Measurements from ENCODE around the gene CTSH. TPM values are rescaled to one million over a fixed set of nuclear protein-coding genes. Genes with fewer than 3 reads are reported as not detected.

Gene CTSH, protein sequence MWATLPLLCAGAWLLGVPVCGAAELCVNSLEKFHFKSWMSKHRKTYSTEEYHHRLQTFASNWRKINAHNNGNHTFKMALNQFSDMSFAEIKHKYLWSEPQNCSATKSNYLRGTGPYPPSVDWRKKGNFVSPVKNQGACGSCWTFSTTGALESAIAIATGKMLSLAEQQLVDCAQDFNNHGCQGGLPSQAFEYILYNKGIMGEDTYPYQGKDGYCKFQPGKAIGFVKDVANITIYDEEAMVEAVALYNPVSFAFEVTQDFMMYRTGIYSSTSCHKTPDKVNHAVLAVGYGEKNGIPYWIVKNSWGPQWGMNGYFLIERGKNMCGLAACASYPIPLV
- polyA plus RNA-seq (2012; ENCODE audit: missing spikeins), result 424 TPM

GRCh38 chr15:78944669-78945407 lies at the start of gene CTSH:
CTSH (minus strand) TSS chr15:78945046; CDS start chr15:78944981, 65 bp downstream.
- TF ChIP-seq POLR2AphosphoS5 (IDR thresholded peaks at IDR 0.05; ENCODE audit: low read depth, low read length) (peak; percentile 73), POLR2A (IDR thresholded peaks at IDR 0.05; ENCODE audit: low read depth, low read length) (peak; percentile 85; the same call in 1 of the 2 replicates), TAF1 (IDR thresholded peaks at IDR 0.05; ENCODE audit: borderline replicate concordance, low read depth, low read length) (peak; percentile 78)
- peak; percentile 85 for DNase-seq (ENCODE audit: insufficient read length)
- FAIRE-seq, result peak; percentile 87

DNA sequence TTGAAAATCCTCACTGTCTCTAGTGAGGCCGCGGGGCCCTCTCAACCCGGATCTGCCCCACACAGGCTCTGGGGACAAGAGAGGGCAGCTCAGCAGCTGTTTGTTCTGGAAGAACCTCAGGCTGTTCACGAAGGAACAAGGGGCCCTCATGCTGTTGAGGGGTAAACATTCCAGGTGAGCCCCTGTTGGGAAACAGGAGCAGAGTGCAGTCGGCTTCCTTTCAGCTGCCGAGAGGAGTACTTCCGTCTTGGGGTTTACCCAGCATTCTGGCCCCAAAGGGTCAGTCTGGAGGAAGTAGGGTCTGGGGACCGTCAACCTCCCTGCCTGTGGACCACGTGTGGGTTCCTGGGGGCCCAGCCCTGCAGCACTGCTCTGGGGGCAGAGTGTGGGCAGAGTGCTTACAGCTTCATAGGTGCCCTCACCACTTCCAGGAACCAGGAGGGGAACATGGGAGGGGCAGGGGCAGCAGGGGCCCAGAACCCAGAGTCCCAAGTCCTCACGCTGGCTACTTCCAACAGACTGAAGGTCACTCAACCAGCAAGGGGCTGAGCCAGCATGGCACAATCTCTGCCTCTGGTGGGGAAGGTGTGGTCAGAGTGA lies 49.2 kb upstream of the CTSH start:
- DNase-seq (ENCODE audit: insufficient read length), result no peak
- FAIRE-seq, result no peak
- TF ChIP-seq POLR2AphosphoS5 (IDR thresholded peaks at IDR 0.05; ENCODE audit: low read depth, low read length) (no peak), TAF1 (IDR thresholded peaks at IDR 0.05; ENCODE audit: borderline replicate concordance, low read depth, low read length) (no peak)

GRCh38 chr15:78993257-78993930 lies 48.5 kb upstream of the CTSH start:
- no peak for DNase-seq (ENCODE audit: insufficient read length)
- peak; percentile 88 for FAIRE-seq

DNA sequence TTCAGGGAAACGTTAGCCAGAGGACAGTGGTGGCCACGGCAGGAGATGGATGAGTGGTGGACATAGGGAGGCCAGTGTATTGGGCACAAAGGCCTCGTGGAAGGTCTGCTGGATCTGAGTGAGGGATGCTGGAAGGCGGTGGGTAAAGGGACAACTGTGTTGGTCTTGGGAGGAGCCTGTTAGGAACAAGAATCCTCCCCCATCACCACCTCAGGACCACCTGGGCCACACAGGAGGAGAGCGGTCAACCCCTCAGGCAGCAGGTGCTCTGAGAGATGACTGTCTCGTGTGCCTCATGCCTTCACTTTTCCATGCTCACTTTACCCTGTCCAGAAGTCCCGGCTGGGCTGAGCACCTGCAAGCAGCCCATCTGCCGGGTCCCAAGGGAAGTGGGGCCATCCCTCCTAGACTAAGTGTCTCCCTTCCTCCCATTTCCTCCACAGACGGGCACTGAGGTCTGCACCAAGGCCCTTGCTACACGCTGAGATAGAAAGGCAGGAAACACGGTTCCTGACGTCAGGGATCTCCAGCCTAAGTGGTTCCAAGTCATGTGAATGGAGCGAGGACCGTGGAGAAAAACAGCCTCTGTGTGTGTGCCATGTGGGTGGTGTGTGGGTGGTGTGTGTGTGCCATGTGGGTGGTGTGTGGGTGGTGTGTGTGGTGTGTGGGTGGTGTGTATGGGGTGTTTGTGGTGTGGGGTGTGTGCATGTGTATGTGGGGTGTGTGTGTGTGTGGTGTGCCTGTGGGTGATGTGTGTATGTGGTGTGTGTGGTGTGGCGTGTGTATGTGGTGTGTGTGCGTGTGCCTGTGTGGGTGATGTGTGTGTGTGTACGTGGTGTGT lies 47.8 kb upstream of the CTSH start:
- no peak for FAIRE-seq
- DNase-seq (ENCODE audit: insufficient read length), result no peak
- TF ChIP-seq POLR2A (IDR thresholded peaks at IDR 0.05; ENCODE audit: low read depth, low read length), result no peak
- TF ChIP-seq TAF1 (IDR thresholded peaks at IDR 0.05; ENCODE audit: borderline replicate concordance, low read depth, low read length), result no peak
- no peak for TF ChIP-seq POLR2AphosphoS5 (IDR thresholded peaks at IDR 0.05; ENCODE audit: low read depth, low read length)

More at GRCh38 chr15:78993257-78993930, 48.5 kb upstream of the CTSH start:
- TF ChIP-seq TAF1 (IDR thresholded peaks at IDR 0.05; ENCODE audit: borderline replicate concordance, low read depth, low read length) (no peak), POLR2A (IDR thresholded peaks at IDR 0.05; ENCODE audit: low read depth, low read length) (no peak), POLR2AphosphoS5 (IDR thresholded peaks at IDR 0.05; ENCODE audit: low read depth, low read length) (no peak)

- DNase-seq (ENCODE audit: insufficient read length) (no peak), FAIRE-seq (no peak)
- TF ChIP-seq POLR2A (IDR thresholded peaks at IDR 0.05; ENCODE audit: low read depth, low read length), result no peak
- TF ChIP-seq POLR2AphosphoS5 (IDR thresholded peaks at IDR 0.05; ENCODE audit: low read depth, low read length), result no peak
- TF ChIP-seq TAF1 (IDR thresholded peaks at IDR 0.05; ENCODE audit: borderline replicate concordance, low read depth, low read length), result no peak
These were observed 47.0 kb upstream of the CTSH start for GRCh38 chr15:78991879-78992278.

DNA sequence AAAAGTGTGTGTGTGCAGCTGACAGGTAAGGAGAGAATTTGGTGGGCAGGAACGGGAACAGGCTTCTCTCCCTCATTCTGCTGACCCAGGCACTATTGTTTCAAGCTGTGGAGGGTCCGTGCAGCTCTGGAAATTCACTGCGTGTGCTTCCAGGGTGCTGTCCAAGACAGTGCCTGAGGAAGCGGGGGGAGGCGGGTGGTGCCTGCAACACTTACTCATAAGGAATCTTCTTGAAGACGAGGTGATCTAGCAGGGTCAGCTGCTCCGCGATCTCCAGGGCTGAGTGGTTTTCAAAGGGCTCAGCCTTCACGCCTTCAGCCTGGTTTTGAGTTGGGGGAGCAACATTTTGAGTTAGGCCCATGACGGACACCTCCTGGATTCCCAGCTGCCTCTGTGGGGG lies 46.6 kb upstream of the CTSH start:
- TF ChIP-seq TAF1 (IDR thresholded peaks at IDR 0.05; ENCODE audit: borderline replicate concordance, low read depth, low read length), result no peak
- TF ChIP-seq POLR2AphosphoS5 (IDR thresholded peaks at IDR 0.05; ENCODE audit: low read depth, low read length), result no peak
- no peak for TF ChIP-seq POLR2A (IDR thresholded peaks at IDR 0.05; ENCODE audit: low read depth, low read length)
- DNase-seq (ENCODE audit: insufficient read length) (no peak), FAIRE-seq (no peak)

DNA sequence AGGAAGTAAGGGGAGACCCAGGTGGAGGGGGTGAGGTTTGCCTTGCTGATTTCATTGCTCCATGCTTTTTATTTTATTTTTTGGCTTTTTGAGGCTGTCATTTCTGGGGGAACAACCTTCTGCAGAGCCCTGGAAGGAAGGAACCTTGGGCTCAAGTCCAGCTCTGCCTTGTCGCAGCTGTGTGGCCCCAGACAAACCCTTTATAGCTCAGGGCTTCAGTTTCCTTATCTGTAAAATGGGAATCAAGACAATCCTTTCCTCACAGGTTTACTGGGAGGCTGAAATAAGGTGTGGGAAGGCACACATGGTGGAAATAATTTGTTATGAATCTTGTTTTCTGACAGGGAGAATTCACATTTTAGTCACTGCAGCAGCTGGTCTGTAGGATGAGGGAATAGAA lies 45.4 kb upstream of the CTSH start:
- no peak for DNase-seq (ENCODE audit: insufficient read length)
- TF ChIP-seq TAF1 (IDR thresholded peaks at IDR 0.05; ENCODE audit: borderline replicate concordance, low read depth, low read length), result no peak
- FAIRE-seq, result no peak

DNA sequence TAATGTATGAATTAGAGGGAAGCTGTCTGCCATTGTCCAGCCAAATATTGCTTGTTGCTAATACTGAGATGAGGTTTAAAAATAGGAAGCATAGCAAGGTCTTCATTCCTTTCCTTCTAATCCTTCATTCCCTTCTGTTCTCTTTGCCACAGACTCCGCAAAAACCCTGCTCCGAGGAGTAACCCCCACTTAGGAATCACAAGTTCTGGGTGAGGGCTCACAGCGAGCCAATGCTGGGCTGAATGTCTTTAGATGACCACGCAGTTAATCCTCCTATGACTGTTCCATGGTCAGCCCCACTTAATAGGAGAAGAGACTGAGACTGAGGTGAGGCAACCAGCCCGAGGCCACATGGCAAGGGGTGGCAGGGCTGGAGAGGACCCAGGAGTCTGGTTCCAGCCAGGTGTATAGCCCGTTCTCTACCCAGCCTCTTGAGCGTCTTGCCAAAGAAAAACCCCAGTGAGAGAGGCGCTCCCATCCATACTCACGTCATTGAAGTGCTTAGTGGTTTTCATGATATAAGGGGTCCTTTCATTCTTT lies 44.9 kb upstream of the CTSH start:
- no peak for TF ChIP-seq TAF1 (IDR thresholded peaks at IDR 0.05; ENCODE audit: borderline replicate concordance, low read depth, low read length)
- no peak for TF ChIP-seq POLR2AphosphoS5 (IDR thresholded peaks at IDR 0.05; ENCODE audit: low read depth, low read length)
- TF ChIP-seq POLR2A (IDR thresholded peaks at IDR 0.05; ENCODE audit: low read depth, low read length), result no peak
- DNase-seq (ENCODE audit: insufficient read length) (no peak), FAIRE-seq (no peak)

GRCh38 chr15:78988361-78988911 lies 43.6 kb upstream of the CTSH start:
- no peak for TF ChIP-seq POLR2AphosphoS5 (IDR thresholded peaks at IDR 0.05; ENCODE audit: low read depth, low read length)
- TF ChIP-seq POLR2A (IDR thresholded peaks at IDR 0.05; ENCODE audit: low read depth, low read length), result no peak
- TF ChIP-seq TAF1 (IDR thresholded peaks at IDR 0.05; ENCODE audit: borderline replicate concordance, low read depth, low read length), result no peak
- FAIRE-seq (peak; percentile 57), DNase-seq (ENCODE audit: insufficient read length) (no peak)
